WTC11 (cell line): ENCODE measurements around the gene MED8. TPM values are rescaled to one million over a fixed set of nuclear protein-coding genes. Genes with fewer than 3 reads are reported as not detected.

Source experiments
- ATAC-seq: fragments of 200-7000 bp; cut with Tn5 transposase; 2 replicates; pipeline ENCODE4 v1.10.0; 2021; ENCODE audit warnings: mild to moderate bottlenecking, moderate library complexity
- CTCF ChIA-PET: fragments of 300-600 bp; sonication (Branson Sonifier 250); formaldehyde crosslinking; loops from one replicate; lab custom pipeline; 2021; ENCODE audit warnings: antibody characterized with exemption; lab: Charles Lee
- POLR2A ChIA-PET: fragments of 350-600 bp; sonication (Branson Sonifier 250); formaldehyde crosslinking; loops from one replicate; lab custom pipeline; 2021; ENCODE audit warnings: antibody characterized with exemption; lab: Charles Lee
- DNase-seq: peaks from one replicate; pipeline ENCODE4 v3.0.0; 2021; ENCODE audit warnings: low spot score
- H3K27ac Mint-ChIP-seq: 2 replicates; pipeline ENCODE4 v1.8.0; 2021; ENCODE audit warnings: mixed read lengths
- H3K27me3 Mint-ChIP-seq: 2 replicates; pipeline ENCODE4 v1.8.0; 2021; ENCODE audit warnings: low read depth, mild to moderate bottlenecking, moderate library complexity, mixed read lengths
- H3K36me3 Mint-ChIP-seq: 2 replicates; pipeline ENCODE4 v1.8.0; 2021; ENCODE audit warnings: mixed read lengths
- H3K4me1 Mint-ChIP-seq: 2 replicates; pipeline ENCODE4 v1.8.0; 2022; ENCODE audit warnings: mixed read lengths
- H3K4me3 Mint-ChIP-seq: 2 replicates; pipeline ENCODE4 v1.8.0; 2021; ENCODE audit warnings: mild to moderate bottlenecking, moderate library complexity, mixed read lengths
- H3K9me3 Mint-ChIP-seq: 2 replicates; pipeline ENCODE4 v1.8.0; 2021; ENCODE audit warnings: mixed read lengths
- CREM ChIP-seq: sonication (generic); formaldehyde crosslinking; IDR thresholded peaks from 2 replicates; pipeline ENCODE4 v1.8.1; 2022; ENCODE audit warnings: mild to moderate bottlenecking, missing genetic modification reagents, moderate library complexity
- E2F1 ChIP-seq: sonication (generic); formaldehyde crosslinking; IDR thresholded peaks from 2 replicates; pipeline ENCODE4 v1.8.0; 2022; ENCODE audit warnings: mild to moderate bottlenecking, missing genetic modification reagents
- ELF4 ChIP-seq: sonication (generic); formaldehyde crosslinking; IDR thresholded peaks from 2 replicates; pipeline ENCODE4 v1.8.1; 2022; ENCODE audit warnings: low read depth, mild to moderate bottlenecking, moderate library complexity, missing genetic modification reagents
- ERG ChIP-seq: fragments of 250-450 bp; sonication (Bioruptor Pico); IDR thresholded peaks from 2 replicates; pipeline ENCODE4 v1.8.0; 2021; ENCODE audit warnings: mild to moderate bottlenecking
- FOXJ3 ChIP-seq: sonication (generic); formaldehyde crosslinking; IDR thresholded peaks from 2 replicates; pipeline ENCODE4 v1.9.0; 2021; ENCODE audit warnings: missing genetic modification reagents, mild to moderate bottlenecking, borderline replicate concordance
- FOXP4 ChIP-seq: sonication (generic); formaldehyde crosslinking; IDR thresholded peaks from 2 replicates; pipeline ENCODE4 v1.8.0; 2022; ENCODE audit warnings: mild to moderate bottlenecking, missing genetic modification reagents
- NR1H2 ChIP-seq: sonication (generic); formaldehyde crosslinking; IDR thresholded peaks from 2 replicates; pipeline ENCODE4 v1.9.0; 2021; ENCODE audit warnings: mild to moderate bottlenecking, moderate library complexity, missing genetic modification reagents
- NR3C1 ChIP-seq: sonication (generic); formaldehyde crosslinking; conservative IDR thresholded peaks from 2 replicates; pipeline ENCODE4 v1.8.1; 2023; ENCODE audit warnings: low read depth, mild to moderate bottlenecking, missing genetic modification reagents
- PRRX2 ChIP-seq: fragments of 250-450 bp; sonication (Bioruptor Pico); IDR thresholded peaks from 2 replicates; pipeline ENCODE4 v1.8.0; 2021; ENCODE audit warnings: mild to moderate bottlenecking
- RORB ChIP-seq: fragments of 250-450 bp; sonication (Bioruptor Pico); IDR thresholded peaks from 2 replicates; pipeline ENCODE4 v1.9.0; 2021; ENCODE audit warnings: mild to moderate bottlenecking
- TEAD4 ChIP-seq: sonication (generic); formaldehyde crosslinking; IDR thresholded peaks from 2 replicates; pipeline ENCODE4 v1.8.0; 2022; ENCODE audit warnings: mild to moderate bottlenecking, missing genetic modification reagents
- TP53 ChIP-seq: sonication (generic); formaldehyde crosslinking; IDR thresholded peaks from 2 replicates; pipeline ENCODE4 v1.8.1; 2023; ENCODE audit warnings: mild to moderate bottlenecking, missing genetic modification reagents
- ZNF263 ChIP-seq: sonication (generic); formaldehyde crosslinking; IDR thresholded peaks from 2 replicates; pipeline ENCODE4 v1.8.1; 2022; ENCODE audit warnings: low read depth, mild to moderate bottlenecking, moderate library complexity, missing genetic modification reagents
- ZNF317 ChIP-seq: sonication (generic); formaldehyde crosslinking; IDR thresholded peaks from 2 replicates; pipeline ENCODE4 v1.8.1; 2023; ENCODE audit warnings: low read depth, mild to moderate bottlenecking, moderate library complexity, missing genetic modification reagents, borderline replicate concordance
- ZNF423 ChIP-seq: fragments of 250-450 bp; sonication (Bioruptor Pico); IDR thresholded peaks from 2 replicates; pipeline ENCODE4 v2.1.2; 2022; ENCODE audit warnings: mild to moderate bottlenecking, moderate library complexity
- ZNF425 ChIP-seq: fragments of 250-450 bp; sonication (Bioruptor Pico); conservative IDR thresholded peaks from 2 replicates; pipeline ENCODE4 v1.9.0; 2021; ENCODE audit warnings: mild to moderate bottlenecking
- total RNA-seq: library from RNA; stranded (reverse); gene quantifications from 3 replicates; pipeline ENCODE4 v1.2.3, GENCODE V29; 2021
- TF ChIP-seq, protein P1 (sequence below): fragments of 200-600 bp; IDR thresholded peaks from 2 replicates; pipeline ENCODE4 v1.8.0; 2022; ENCODE audit warnings: antibody characterized with exemption
- TF ChIP-seq, protein P2 (sequence below): sonication (generic); formaldehyde crosslinking; IDR thresholded peaks from 2 replicates; pipeline ENCODE4 v1.8.0; 2023; ENCODE audit warnings: missing genetic modification reagents

The MED8 gene
- total RNA-seq, 1 experiment from 2014 or later: 17.7 TPM

DNA sequence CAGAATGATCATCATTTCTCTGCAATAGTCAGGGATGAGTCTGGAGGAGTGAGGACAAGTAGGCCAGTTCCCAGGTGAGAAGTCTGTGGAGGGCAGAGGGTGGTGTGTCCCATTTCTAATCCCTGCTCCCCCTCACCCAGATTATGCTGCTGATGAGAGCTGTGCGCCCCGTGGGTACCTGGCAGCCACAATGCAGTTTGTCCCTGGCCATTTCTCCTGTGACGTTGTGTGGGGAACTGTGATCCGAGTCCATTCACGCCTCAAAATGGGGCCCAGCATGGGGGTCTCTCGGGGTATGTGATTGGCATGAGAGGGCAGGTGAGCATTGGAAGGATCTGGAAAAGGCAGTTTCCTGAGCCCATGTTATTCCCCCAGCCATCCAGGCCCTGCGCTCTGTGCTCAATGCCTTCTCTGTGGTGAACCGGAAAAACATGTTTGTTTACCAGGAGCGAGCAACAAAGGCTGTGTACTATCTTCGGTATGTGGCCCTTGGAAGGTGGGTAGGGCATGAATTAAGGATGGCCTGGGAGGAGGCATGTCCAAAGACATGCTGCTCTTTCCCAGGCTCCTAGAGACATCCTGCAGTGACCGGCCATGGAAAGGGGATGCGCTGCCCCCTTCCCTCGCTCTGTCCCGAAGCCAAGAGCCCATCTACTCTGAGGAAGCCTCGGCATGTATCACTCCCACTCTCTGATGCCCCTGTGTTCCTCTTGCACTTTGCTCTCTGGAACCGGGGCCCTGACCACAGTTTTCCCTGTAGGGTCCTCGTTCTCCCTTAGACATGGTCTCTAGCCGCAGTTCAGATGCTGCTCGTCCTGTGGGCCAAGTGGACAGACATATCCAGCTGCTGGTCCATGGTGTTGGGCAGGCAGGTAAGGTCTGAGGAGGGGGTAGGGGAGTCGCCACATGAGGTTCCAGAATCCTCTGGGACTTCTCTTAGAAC, 47.7 kb upstream of the MED8 start (continued):
- TF ChIP-seq FOXJ3 (no peak), NR1H2 (no peak), ZNF425 (CRISPR knock-in tag) (no peak), ELF4 (CRISPR knock-in tag) (no peak), TEAD4 (CRISPR knock-in tag) (no peak), CREM (no peak), RORB (no peak)
- TF ChIP-seq, protein P1, sequence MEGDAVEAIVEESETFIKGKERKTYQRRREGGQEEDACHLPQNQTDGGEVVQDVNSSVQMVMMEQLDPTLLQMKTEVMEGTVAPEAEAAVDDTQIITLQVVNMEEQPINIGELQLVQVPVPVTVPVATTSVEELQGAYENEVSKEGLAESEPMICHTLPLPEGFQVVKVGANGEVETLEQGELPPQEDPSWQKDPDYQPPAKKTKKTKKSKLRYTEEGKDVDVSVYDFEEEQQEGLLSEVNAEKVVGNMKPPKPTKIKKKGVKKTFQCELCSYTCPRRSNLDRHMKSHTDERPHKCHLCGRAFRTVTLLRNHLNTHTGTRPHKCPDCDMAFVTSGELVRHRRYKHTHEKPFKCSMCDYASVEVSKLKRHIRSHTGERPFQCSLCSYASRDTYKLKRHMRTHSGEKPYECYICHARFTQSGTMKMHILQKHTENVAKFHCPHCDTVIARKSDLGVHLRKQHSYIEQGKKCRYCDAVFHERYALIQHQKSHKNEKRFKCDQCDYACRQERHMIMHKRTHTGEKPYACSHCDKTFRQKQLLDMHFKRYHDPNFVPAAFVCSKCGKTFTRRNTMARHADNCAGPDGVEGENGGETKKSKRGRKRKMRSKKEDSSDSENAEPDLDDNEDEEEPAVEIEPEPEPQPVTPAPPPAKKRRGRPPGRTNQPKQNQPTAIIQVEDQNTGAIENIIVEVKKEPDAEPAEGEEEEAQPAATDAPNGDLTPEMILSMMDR: no peak

- DNase-seq: no peak
- no peak for ATAC-seq
- CTCF ChIA-PET: interaction anchor here (0.7 kb wide), 1 partner anchor 498 kb away, joined by 3 read pairs; no protein-coding TSS in a partner anchor
- POLR2A ChIA-PET: no interaction called here
- Mint-ChIP-seq H3K36me3 (peaks cover 26% of the 10 kb centered on the region), H3K27me3 (no peaks in the 10 kb centered on the region), H3K4me1 (peaks cover 3% of the 10 kb centered on the region), H3K4me3 (no peak overlapping the region), H3K9me3 (no peaks in the 10 kb centered on the region), H3K27ac (peak overlapping the region; percentile 6; the same call in 1 of the 2 replicates)
- TF ChIP-seq, protein P2, sequence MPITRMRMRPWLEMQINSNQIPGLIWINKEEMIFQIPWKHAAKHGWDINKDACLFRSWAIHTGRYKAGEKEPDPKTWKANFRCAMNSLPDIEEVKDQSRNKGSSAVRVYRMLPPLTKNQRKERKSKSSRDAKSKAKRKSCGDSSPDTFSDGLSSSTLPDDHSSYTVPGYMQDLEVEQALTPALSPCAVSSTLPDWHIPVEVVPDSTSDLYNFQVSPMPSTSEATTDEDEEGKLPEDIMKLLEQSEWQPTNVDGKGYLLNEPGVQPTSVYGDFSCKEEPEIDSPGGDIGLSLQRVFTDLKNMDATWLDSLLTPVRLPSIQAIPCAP: no peak
- no peak for TF ChIP-seq NR3C1 (CRISPR knock-in tag)
- no peak for TF ChIP-seq FOXP4
- TF ChIP-seq ZNF423 (CRISPR knock-in tag): no peak
- no peak for TF ChIP-seq TP53 (CRISPR knock-in tag)
- no peak for TF ChIP-seq ERG (CRISPR knock-in tag)
- TF ChIP-seq ELF4 (CRISPR knock-in tag): no peak
- no peak for TF ChIP-seq E2F1 (CRISPR knock-in tag)
- no peak for TF ChIP-seq ZNF263 (CRISPR knock-in tag)
- TF ChIP-seq ZNF317 (CRISPR knock-in tag): no peak
- TF ChIP-seq PRRX2 (CRISPR knock-in tag): no peak
- TF ChIP-seq, all 79 proteins: peak for 0
Measured at GRCh38 chr1:43436371-43436770, 46.8 kb upstream of the MED8 start.
